ENCODE results near the gene ACOT8. TPM values are rescaled to one million over a fixed set of nuclear protein-coding genes. Genes with fewer than 3 reads are reported as not detected.

ACOT8 gene
- total RNA-seq, 1 donor from 2014 or later = 25.6 TPM

DNA sequence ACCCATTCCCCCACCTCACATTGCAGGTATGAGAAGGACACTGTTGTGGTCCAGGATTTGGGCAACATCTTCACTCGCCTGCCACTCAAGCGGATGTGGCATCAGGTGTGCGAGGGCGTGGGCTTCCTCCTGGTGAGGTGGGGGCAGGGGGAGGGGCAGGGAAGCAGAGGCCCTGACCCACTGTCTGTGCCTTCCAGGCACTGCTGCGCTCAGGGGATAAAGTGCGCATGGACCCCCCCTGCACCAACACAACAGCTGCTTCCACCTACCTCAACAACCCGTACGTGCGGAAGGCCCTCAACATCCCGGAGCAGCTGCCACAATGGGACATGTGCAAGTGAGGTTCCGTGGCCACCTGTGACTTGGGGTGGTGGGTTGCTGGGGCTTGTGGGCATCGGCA, 37.6 kb upstream of the ACOT8 start:
- Histone ChIP-seq H3K4me1 (peaks cover 32% of the 10 kb centered on the region), H3K4me3 (no peak overlapping the region), H3K27me3 (ENCODE audit: low read depth) (no peaks in the 10 kb centered on the region), H3K36me3 (peaks cover 73% of the 10 kb centered on the region), H3K9me3 (no peaks in the 10 kb centered on the region), H3K27ac (no peak overlapping the region)
- ATAC-seq = no peak
- intact Hi-C loops (cut with DNase I) = no loop called here
- TF ChIP-seq CTCF (IDR thresholded peaks at IDR 0.05) = no peak
- no peak for DNase-seq

DNA sequence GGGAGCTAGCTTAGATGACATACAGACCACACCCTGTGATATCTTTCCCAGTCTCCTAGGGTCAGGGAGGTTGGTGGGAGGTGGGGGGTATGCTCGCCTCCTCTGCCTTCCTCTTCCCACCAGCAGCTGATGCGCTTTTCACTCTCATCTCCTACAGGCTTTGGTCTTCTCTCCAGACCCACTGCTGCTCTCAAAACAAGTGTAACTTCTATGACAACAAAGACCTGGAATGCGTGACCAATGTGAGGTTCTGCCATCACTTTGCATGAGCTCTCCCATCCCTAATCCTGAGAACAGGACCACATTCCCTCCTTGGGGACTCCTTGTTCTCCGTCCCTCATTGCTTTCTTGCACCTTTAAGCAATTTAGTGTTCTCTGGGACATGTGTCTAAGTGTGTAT, 36.6 kb upstream of the ACOT8 start:
- Histone ChIP-seq H3K9me3 (no peaks in the 10 kb centered on the region), H3K4me1 (peaks cover 34% of the 10 kb centered on the region), H3K27me3 (ENCODE audit: low read depth) (no peaks in the 10 kb centered on the region), H3K36me3 (peaks cover 65% of the 10 kb centered on the region), H3K27ac (no peak overlapping the region), H3K4me3 (no peak overlapping the region)
- DNase-seq (no peak), ATAC-seq (no peak)
- intact Hi-C loops (cut with DNase I) = no loop called here
- no peak for TF ChIP-seq CTCF (IDR thresholded peaks at IDR 0.05)

DNA sequence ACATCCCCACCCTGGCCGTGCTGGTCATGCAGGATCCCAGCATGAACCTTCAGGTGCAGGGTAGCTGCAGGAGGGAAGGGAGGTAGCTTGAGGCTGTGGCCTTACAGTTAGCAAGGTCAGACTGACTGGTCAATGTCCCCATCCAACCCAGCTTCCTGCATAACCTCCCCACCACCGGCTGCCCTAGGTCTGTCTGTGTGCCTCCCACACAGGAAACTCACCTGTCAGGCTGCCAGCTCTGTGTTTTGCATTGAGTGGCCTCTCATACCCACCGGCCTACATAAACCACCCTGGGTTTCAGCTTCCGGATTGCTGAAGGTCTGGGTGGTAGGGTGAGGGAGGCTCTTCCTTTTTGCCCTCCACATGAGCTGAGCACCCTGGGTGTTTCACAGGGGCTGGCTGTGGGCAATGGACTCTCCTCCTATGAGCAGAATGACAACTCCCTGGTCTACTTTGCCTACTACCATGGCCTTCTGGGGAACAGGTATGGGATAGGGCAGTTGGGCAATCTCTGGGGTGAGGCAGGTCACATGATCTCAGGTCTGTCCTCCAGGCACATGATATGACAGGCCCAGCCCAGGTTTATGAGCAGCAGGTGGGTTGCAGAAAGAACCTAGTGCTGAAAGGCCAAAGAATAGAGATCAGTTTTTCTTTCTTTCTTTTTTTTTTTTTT, 35.8 kb upstream of the ACOT8 start:
- Histone ChIP-seq H3K4me1 (peaks cover 34% of the 10 kb centered on the region), H3K36me3 (peaks cover 57% of the 10 kb centered on the region), H3K27me3 (ENCODE audit: low read depth) (no peaks in the 10 kb centered on the region), H3K9me3 (no peaks in the 10 kb centered on the region), H3K4me3 (peak overlapping the region; percentile 6), H3K27ac (no peak overlapping the region)
- DNase-seq = no peak
- no peak for TF ChIP-seq CTCF (IDR thresholded peaks at IDR 0.05)
- intact Hi-C loops (cut with DNase I) = no loop called here
- ATAC-seq = no peak

GRCh38 chr20:45892049-45892825, 35.0 kb upstream of the ACOT8 start:
- TF ChIP-seq CTCF (IDR thresholded peaks at IDR 0.05) = peak; percentile 6
- peak overlapping the region; percentile 82 for H3K27ac ChIP-seq
- H3K9me3 ChIP-seq = no peaks in the 10 kb centered on the region
- no peak for DNase-seq
- ATAC-seq = no peak
- peaks cover 34% of the 10 kb centered on the region for H3K4me1 ChIP-seq
- H3K4me3 ChIP-seq = peak overlapping the region; percentile 99
- peaks cover 52% of the 10 kb centered on the region for H3K36me3 ChIP-seq
- H3K27me3 ChIP-seq (ENCODE audit: low read depth) = no peaks in the 10 kb centered on the region
- intact Hi-C loops (cut with DNase I) = no loop called here

DNA sequence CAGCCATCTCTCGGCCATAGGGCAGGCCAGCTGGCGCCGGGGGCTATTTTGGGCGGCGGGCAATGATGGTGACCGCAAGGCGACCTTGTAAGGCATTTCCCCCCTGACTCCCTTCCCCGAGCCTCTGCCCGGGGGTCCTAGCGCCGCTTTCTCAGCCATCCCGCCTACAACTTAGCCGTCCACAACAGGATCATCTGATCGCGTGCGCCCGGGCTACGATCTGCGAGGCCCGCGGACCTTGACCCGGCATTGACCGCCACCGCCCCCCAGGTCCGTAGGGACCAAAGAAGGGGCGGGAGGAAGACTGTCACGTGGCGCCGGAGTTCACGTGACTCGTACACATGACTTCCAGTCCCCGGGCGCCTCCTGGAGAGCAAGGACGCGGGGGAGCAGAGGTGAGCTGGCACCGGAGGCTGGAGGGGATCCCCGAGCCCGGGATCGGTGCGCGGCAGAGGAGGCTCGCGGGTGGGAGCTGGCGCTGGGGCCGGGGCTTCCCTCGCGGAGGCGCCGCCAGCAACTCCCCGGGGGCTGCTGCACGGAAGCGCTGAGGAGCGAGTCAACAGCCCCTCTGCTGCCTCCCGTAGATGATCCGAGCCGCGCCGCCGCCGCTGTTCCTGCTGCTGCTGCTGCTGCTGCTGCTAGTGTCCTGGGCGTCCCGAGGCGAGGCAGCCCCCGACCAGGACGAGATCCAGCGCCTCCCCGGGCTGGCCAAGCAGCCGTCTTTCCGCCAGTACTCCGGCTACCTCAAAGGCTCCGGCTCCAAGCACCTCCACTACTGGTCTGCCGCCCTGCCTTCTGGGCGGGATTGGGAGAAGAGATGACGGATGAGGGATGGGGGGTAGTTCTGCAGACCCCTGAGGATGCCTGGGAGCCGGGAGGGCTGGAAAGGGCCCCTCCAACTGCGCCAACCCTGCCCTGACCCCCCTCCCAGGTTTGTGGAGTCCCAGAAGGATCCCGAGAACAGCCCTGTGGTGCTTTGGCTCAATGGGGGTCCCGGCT, 34.1 kb upstream of the ACOT8 start, which contains the start of the genes CTSA and NEURL2:
CTSA (plus strand) TSS at position 351 of the 999 bp plus-strand sequence; CDS start at position 585, 234 bp downstream.
NEURL2 (minus strand) TSS at position 224 of the 999 bp plus-strand sequence; CDS start at position 7, 217 bp downstream.
- peaks cover 34% of the 10 kb centered on the region for H3K4me1 ChIP-seq
- no peaks in the 10 kb centered on the region for H3K27me3 ChIP-seq (ENCODE audit: low read depth)
- H3K36me3 ChIP-seq = peaks cover 52% of the 10 kb centered on the region
- peak within 1 kb of the TSS; percentile 99 for H3K4me3 ChIP-seq
- ATAC-seq = peak; percentile 92 to 96
- peak within 1 kb of the TSS; percentile 82 for H3K27ac ChIP-seq
- no peak for TF ChIP-seq CTCF (IDR thresholded peaks at IDR 0.05)
- intact Hi-C loops (cut with DNase I) = no loop called here
- peak; percentile 95 for DNase-seq
- H3K9me3 ChIP-seq = no peaks in the 10 kb centered on the region
